K562 (cell line): ENCODE measurements around the gene CNPY3. TPM values are rescaled to one million over a fixed set of nuclear protein-coding genes. Genes with fewer than 3 reads are reported as not detected.
"Not testable (repeated sequence)": the region's sequence is repeated elsewhere in the genome, so short reads cannot be mapped to it uniquely, and the experiment has no call there.

ENCODE experiments used
- CBFA2T2 ChIP-seq: fragments of 450-650 bp; conservative IDR thresholded peaks from 2 replicates; pipeline ENCODE4 v1.6.1; 2017; ENCODE audit warnings: mild to moderate bottlenecking
- CREM ChIP-seq: IDR thresholded peaks from 2 replicates; pipeline ENCODE4 v1.6.1; 2014; ENCODE audit warnings: antibody characterized with exemption, low read depth
- GATAD2A ChIP-seq: fragments of 450-650 bp; IDR thresholded peaks from 2 replicates; pipeline ENCODE4 v1.6.1; 2017
- L3MBTL2 ChIP-seq: fragments of 450-650 bp; IDR thresholded peaks from 2 replicates; pipeline ENCODE4 v1.6.1; 2016; ENCODE audit warnings: mild to moderate bottlenecking, moderate library complexity
- LEF1 ChIP-seq: fragments of 450-650 bp; IDR thresholded peaks from 2 replicates; pipeline ENCODE4 v1.6.1; 2016; ENCODE audit warnings: mild to moderate bottlenecking
- MBD2 ChIP-seq: sonication (generic); IDR thresholded peaks from 2 replicates; pipeline ENCODE4 v1.6.1; 2016; ENCODE audit warnings: low read depth, borderline replicate concordance
- MTA2 ChIP-seq: fragments of 450-650 bp; IDR thresholded peaks from 2 replicates; pipeline ENCODE4 v1.6.1; 2016; ENCODE audit warnings: low read depth
- PML ChIP-seq: IDR thresholded peaks from 2 replicates; pipeline ENCODE4 v1.6.1; 2012; ENCODE audit warnings: low read length, inconsistent platforms
- PTTG1 ChIP-seq: fragments of 450-650 bp; IDR thresholded peaks from 2 replicates; pipeline ENCODE4 v1.6.1; 2016; ENCODE audit warnings: low read depth, mild to moderate bottlenecking, missing genetic modification characterization, missing compliant biosample characterization
- RNF2 ChIP-seq: sonication (generic); IDR thresholded peaks from 2 replicates; pipeline ENCODE4 v1.6.1; 2016
- SMARCC2 ChIP-seq: fragments of 450-650 bp; IDR thresholded peaks from 2 replicates; pipeline ENCODE4 v1.6.1; 2017; ENCODE audit warnings: antibody characterized with exemption, moderate library complexity, mild to moderate bottlenecking, low read depth
- SMARCE1 ChIP-seq: fragments of 450-650 bp; IDR thresholded peaks from 2 replicates; pipeline ENCODE4 v1.7.1; 2016; ENCODE audit warnings: mild to moderate bottlenecking
- SOX6 ChIP-seq: fragments of 450-650 bp; IDR thresholded peaks from 2 replicates; pipeline ENCODE4 v1.6.1; 2014; ENCODE audit warnings: mild to moderate bottlenecking
- SPI1 ChIP-seq: IDR thresholded peaks from 2 replicates; pipeline ENCODE4 v1.6.1; 2011; ENCODE audit warnings: low read depth, low read length, control low read depth, borderline replicate concordance
- TAL1 ChIP-seq: fragments of 450-650 bp; IDR thresholded peaks from 2 replicates; pipeline ENCODE4 v1.6.1; 2016; ENCODE audit warnings: mild to moderate bottlenecking
- TBL1XR1 ChIP-seq, 2 experiments: IDR thresholded peaks; 2 replicates each; pipeline ENCODE4 v1.6.1; 2012; ENCODE audit warnings: improper control_type of control experiment in 2 of 2, low read length in 2 of 2, mild to moderate bottlenecking in 1 of 2
- TRIM24 ChIP-seq, 2 experiments: fragments of 450-650 bp; IDR thresholded peaks; 2 replicates each; pipeline ENCODE4 v1.6.1; 2016
- polyA plus RNA-seq, 8 experiments: library from polyadenylated mRNA; depleted of rRNA in 4 of 8; stranded (reverse) in 5 of 8; unstranded in 3 of 8; fragments of >200 nt; fragmentation: Nextera tagmentation in 2 of 8; fragmentation: Illumina TruSeq in 1 of 8; extraction: Ambion mirVana in 2 of 8; extraction: Trizol in 1 of 8; gene quantifications; 2 replicates each; pipeline versions ENCODE4 v1.2.1 to v1.2.3, GENCODE V29; 2011 to 2014; ENCODE audit warnings: inconsistent platforms in 1 of 8, missing spikeins in 1 of 8
- total RNA-seq, 7 experiments: library from RNA; depleted of rRNA in 6 of 7; stranded (reverse); fragments of >200 nt in 6 of 7; fragmentation: Illumina TruSeq in 2 of 7; extraction: Trizol in 2 of 7; gene quantifications; 2 replicates each; pipeline versions ENCODE4 v1.2.1 to v1.2.3, GENCODE V29; 2011 to 2021; ENCODE audit warnings: low replicate concordance in 1 of 7
- TF ChIP-seq, protein P1 (sequence below): sonication (generic); formaldehyde crosslinking; IDR thresholded peaks from 2 replicates; pipeline ENCODE4 v1.9.0; 2022; ENCODE audit warnings: mild to moderate bottlenecking, missing genetic modification reagents
- TF ChIP-seq, protein P2 (sequence below): sonication (generic); formaldehyde crosslinking; IDR thresholded peaks from 2 replicates; pipeline ENCODE4 v1.8.0; 2022; ENCODE audit warnings: missing genetic modification reagents, mild to moderate bottlenecking, moderate library complexity, borderline replicate concordance
- TF ChIP-seq, protein P3 (sequence below), 2 experiments: fragments of 450-650 bp; conservative IDR thresholded peaks; 2 replicates each; pipeline ENCODE4 v1.6.1; 2017; ENCODE audit warnings: mild to moderate bottlenecking in 2 of 2, moderate library complexity in 2 of 2
- TF ChIP-seq, protein P4 (sequence below), 3 experiments: fragments of 200-800 bp in 1 of 3; sonication (Bioruptor generic) in 1 of 3; sonication (generic) in 1 of 3; formaldehyde crosslinking in 1 of 3; IDR thresholded peaks; 2 replicates each; pipeline versions ENCODE4 v1.6.1 to v1.8.0; 2016 to 2022; ENCODE audit warnings: mild to moderate bottlenecking in 2 of 3, missing compliant biosample characterization in 2 of 3, missing genetic modification characterization in 2 of 3, missing genetic modification reagents in 1 of 3
- TF ChIP-seq, protein P5 (sequence below), 2 experiments: fragments of 200-800 bp in 1 of 2; sonication (Bioruptor generic) in 1 of 2; sonication (generic) in 1 of 2; formaldehyde crosslinking in 1 of 2; IDR thresholded peaks in 1 of 2; conservative IDR thresholded peaks in 1 of 2; 2 replicates each; pipeline versions ENCODE4 v1.5.0 to v1.6.1; 2016 to 2020; ENCODE audit warnings: missing compliant biosample characterization in 1 of 2, missing genetic modification characterization in 1 of 2, missing genetic modification reagents in 1 of 2

CNPY3 gene
- total and polyA plus RNA-seq, 9 of the 15 experiments (the other 6 are each of a cell fraction or from before 2014, with no cell fraction given): 2.4 to 37.4 (median 21.2) TPM

DNA sequence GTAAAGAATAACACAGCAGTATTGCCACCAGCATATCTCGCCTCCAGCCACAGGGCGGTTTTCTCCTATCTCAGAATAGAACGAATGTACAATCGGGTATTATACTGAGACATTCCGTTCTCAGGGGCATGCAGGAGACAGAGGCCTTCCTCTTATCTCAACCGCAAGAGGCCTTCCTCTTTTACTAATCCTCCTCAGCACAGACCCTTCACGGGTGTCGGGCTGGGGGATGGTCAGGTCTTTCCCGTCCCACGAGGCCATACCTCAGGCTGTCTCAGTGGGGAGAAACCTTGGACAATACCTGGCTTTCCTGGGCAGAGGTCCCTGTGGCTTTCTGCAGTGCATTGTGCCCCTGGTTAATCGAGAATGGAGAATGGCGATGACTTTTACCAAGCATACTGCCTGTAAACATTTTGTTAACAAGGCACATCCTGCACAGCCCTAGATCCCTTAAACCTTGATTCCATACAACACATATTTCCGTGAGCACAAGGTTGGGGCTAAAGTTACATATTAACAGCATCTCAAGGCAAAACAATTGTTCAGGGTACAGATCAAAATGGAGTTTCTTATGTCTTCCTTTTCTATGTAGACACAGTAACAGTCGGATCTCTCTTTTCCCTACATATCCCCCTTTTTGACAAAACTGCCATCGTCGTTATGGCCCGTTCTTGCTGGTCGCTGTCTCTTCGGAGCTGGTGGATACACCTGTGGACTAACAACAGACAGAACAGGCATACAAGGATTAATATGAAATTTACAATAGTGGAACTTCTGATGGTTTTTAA is 35.0 kb upstream of the CNPY3 start (continued):
- 0 out of 2 replicates have a peak, but pooled peaks have one; percentile 14 for TF ChIP-seq CREM
- TF ChIP-seq, protein P1, sequence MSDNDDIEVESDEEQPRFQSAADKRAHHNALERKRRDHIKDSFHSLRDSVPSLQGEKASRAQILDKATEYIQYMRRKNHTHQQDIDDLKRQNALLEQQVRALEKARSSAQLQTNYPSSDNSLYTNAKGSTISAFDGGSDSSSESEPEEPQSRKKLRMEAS (CRISPR knock-in tag): 0 out of 2 replicates have a peak, but pooled peaks have one; percentile 24
- TF ChIP-seq TRIM24 (IDR thresholded peaks at IDR 0.05): peak; percentile 23 to 34; a peak in 1 of 4 replicates
- peak; percentile 85 for TF ChIP-seq RNF2
- peak; percentile 71 for TF ChIP-seq TAL1
- TF ChIP-seq CBFA2T2: peak; percentile 81
- TF ChIP-seq SOX6: peak; percentile 92
- TF ChIP-seq PTTG1: peak; percentile 63; the same call in 1 of the 2 replicates
- peak in 1 of 2 experiments; percentile 44; a peak in 1 of 4 replicates for TF ChIP-seq TBL1XR1 (IDR thresholded peaks at IDR 0.05; ENCODE audit: low read length in 2 of 2)
- TF ChIP-seq GATAD2A: 0 out of 2 replicates have a peak, but pooled peaks have one; percentile 55
- peak; percentile 64; the same call in 1 of the 2 replicates for TF ChIP-seq SMARCE1
- 0 out of 2 replicates have a peak, but pooled peaks have one; percentile 22 for TF ChIP-seq PML
- TF ChIP-seq SPI1: peak; percentile 81
- TF ChIP-seq, protein P2, sequence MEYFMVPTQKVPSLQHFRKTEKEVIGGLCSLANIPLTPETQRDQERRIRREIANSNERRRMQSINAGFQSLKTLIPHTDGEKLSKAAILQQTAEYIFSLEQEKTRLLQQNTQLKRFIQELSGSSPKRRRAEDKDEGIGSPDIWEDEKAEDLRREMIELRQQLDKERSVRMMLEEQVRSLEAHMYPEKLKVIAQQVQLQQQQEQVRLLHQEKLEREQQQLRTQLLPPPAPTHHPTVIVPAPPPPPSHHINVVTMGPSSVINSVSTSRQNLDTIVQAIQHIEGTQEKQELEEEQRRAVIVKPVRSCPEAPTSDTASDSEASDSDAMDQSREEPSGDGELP (CRISPR knock-in tag): 0 out of 2 replicates have a peak, but pooled peaks have one; percentile 24
- 0 out of 2 replicates have a peak, but pooled peaks have one; percentile 36 for TF ChIP-seq SMARCC2
- 0 out of 2 replicates have a peak, but pooled peaks have one; percentile 25 for TF ChIP-seq L3MBTL2
- TF ChIP-seq, protein P3, sequence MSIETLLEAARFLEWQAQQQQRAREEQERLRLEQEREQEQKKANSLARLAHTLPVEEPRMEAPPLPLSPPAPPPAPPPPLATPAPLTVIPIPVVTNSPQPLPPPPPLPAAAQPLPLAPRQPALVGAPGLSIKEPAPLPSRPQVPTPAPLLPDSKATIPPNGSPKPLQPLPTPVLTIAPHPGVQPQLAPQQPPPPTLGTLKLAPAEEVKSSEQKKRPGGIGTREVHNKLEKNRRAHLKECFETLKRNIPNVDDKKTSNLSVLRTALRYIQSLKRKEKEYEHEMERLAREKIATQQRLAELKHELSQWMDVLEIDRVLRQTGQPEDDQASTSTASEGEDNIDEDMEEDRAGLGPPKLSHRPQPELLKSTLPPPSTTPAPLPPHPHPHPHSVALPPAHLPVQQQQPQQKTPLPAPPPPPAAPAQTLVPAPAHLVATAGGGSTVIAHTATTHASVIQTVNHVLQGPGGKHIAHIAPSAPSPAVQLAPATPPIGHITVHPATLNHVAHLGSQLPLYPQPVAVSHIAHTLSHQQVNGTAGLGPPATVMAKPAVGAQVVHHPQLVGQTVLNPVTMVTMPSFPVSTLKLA (conservative IDR thresholded peaks at IDR 0.05): 0 out of 4 replicates have a peak, but pooled peaks of 1 of the 2 experiments have one; percentile 36
- TF ChIP-seq, protein P4, sequence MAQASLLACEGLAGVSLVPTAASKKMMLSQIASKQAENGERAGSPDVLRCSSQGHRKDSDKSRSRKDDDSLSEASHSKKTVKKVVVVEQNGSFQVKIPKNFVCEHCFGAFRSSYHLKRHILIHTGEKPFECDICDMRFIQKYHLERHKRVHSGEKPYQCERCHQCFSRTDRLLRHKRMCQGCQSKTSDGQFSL (CRISPR knock-in tag; IDR thresholded peaks at IDR 0.05): not testable (repeated sequence)
- TF ChIP-seq, protein P4 (tag; IDR thresholded peaks at IDR 0.05): peak in 1 of 2 experiments; percentile 56; a peak in 1 of 4 replicates
- peak; percentile 55 for TF ChIP-seq LEF1
- TF ChIP-seq, protein P5, sequence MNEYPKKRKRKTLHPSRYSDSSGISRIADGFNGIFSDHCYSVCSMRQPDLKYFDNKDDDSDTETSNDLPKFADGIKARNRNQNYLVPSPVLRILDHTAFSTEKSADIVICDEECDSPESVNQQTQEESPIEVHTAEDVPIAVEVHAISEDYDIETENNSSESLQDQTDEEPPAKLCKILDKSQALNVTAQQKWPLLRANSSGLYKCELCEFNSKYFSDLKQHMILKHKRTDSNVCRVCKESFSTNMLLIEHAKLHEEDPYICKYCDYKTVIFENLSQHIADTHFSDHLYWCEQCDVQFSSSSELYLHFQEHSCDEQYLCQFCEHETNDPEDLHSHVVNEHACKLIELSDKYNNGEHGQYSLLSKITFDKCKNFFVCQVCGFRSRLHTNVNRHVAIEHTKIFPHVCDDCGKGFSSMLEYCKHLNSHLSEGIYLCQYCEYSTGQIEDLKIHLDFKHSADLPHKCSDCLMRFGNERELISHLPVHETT (CRISPR knock-in tag; conservative IDR thresholded peaks at IDR 0.05 in 1 of 2, IDR thresholded peaks at IDR 0.05 in 1 of 2): peak in 1 of 2 experiments; percentile 44; a peak in 1 of 4 replicates
- peak; percentile 9; the same call in 1 of the 2 replicates for TF ChIP-seq MTA2
- 0 out of 2 replicates have a peak, but pooled peaks have one; percentile 26 for TF ChIP-seq MBD2
